Measurements from ENCODE around the gene SMURF1.

Gene SMURF1

GRCh38 chr7:99089914-99090629, 53.8 kb downstream of the SMURF1 start:
- Histone ChIP-seq H3K27me3 (replicated peaks; ENCODE audit: control insufficient read depth, insufficient read depth, low read length, poor library complexity, severe bottlenecking) (no peaks in the 10 kb centered on the region), H3K27ac (ENCODE audit: insufficient read depth, low read length, poor library complexity, severe bottlenecking) (no peak overlapping the region), H3K4me3 (ENCODE audit: insufficient read depth, low read depth, low read length, poor library complexity, severe bottlenecking) (no peak overlapping the region), H3K9me3 (ENCODE audit: control insufficient read depth, low read length) (no peaks in the 10 kb centered on the region), H3K4me1 (ENCODE audit: control insufficient read depth, insufficient read depth, low read length, poor library complexity, severe bottlenecking) (no peaks in the 10 kb centered on the region), H3K36me3 (ENCODE audit: control insufficient read depth, insufficient read depth, low read length) (no peaks in the 10 kb centered on the region)
- DNase-seq: no peak

GRCh38 chr7:99086944-99087343, 57.0 kb downstream of the SMURF1 start:
- no peak overlapping the region for H3K4me3 ChIP-seq (ENCODE audit: insufficient read depth, low read depth, low read length, poor library complexity, severe bottlenecking)
- H3K27me3 ChIP-seq (replicated peaks; ENCODE audit: control insufficient read depth, insufficient read depth, low read length, poor library complexity, severe bottlenecking): no peaks in the 10 kb centered on the region
- no peak for DNase-seq
- no peak overlapping the region for H3K27ac ChIP-seq (ENCODE audit: insufficient read depth, low read length, poor library complexity, severe bottlenecking)
- H3K9me3 ChIP-seq (ENCODE audit: control insufficient read depth, low read length): no peaks in the 10 kb centered on the region
- H3K4me1 ChIP-seq (ENCODE audit: control insufficient read depth, insufficient read depth, low read length, poor library complexity, severe bottlenecking): no peaks in the 10 kb centered on the region
- H3K36me3 ChIP-seq (ENCODE audit: control insufficient read depth, insufficient read depth, low read length): no peaks in the 10 kb centered on the region

GRCh38 chr7:99086532-99086931, 57.4 kb downstream of the SMURF1 start:
- Histone ChIP-seq H3K27ac (ENCODE audit: insufficient read depth, low read length, poor library complexity, severe bottlenecking) (no peak overlapping the region), H3K4me3 (ENCODE audit: insufficient read depth, low read depth, low read length, poor library complexity, severe bottlenecking) (no peak overlapping the region), H3K9me3 (ENCODE audit: control insufficient read depth, low read length) (no peaks in the 10 kb centered on the region), H3K4me1 (ENCODE audit: control insufficient read depth, insufficient read depth, low read length, poor library complexity, severe bottlenecking) (no peaks in the 10 kb centered on the region), H3K27me3 (replicated peaks; ENCODE audit: control insufficient read depth, insufficient read depth, low read length, poor library complexity, severe bottlenecking) (no peaks in the 10 kb centered on the region), H3K36me3 (ENCODE audit: control insufficient read depth, insufficient read depth, low read length) (no peaks in the 10 kb centered on the region)
- DNase-seq: no peak

- Histone ChIP-seq H3K4me1 (ENCODE audit: control insufficient read depth, insufficient read depth, low read length, poor library complexity, severe bottlenecking) (no peaks in the 10 kb centered on the region), H3K36me3 (ENCODE audit: control insufficient read depth, insufficient read depth, low read length) (no peaks in the 10 kb centered on the region), H3K9me3 (ENCODE audit: control insufficient read depth, low read length) (no peaks in the 10 kb centered on the region), H3K4me3 (ENCODE audit: insufficient read depth, low read depth, low read length, poor library complexity, severe bottlenecking) (no peak overlapping the region), H3K27me3 (replicated peaks; ENCODE audit: control insufficient read depth, insufficient read depth, low read length, poor library complexity, severe bottlenecking) (no peaks in the 10 kb centered on the region), H3K27ac (ENCODE audit: insufficient read depth, low read length, poor library complexity, severe bottlenecking) (no peak overlapping the region)
- no peak for DNase-seq
Measured at GRCh38 chr7:99083733-99084132, 60.2 kb downstream of the SMURF1 start.

GRCh38 chr7:99083068-99083651, 60.7 kb downstream of the SMURF1 start:
- H3K27ac ChIP-seq (ENCODE audit: insufficient read depth, low read length, poor library complexity, severe bottlenecking): no peak overlapping the region
- H3K9me3 ChIP-seq (ENCODE audit: control insufficient read depth, low read length): no peaks in the 10 kb centered on the region
- no peak overlapping the region for H3K4me3 ChIP-seq (ENCODE audit: insufficient read depth, low read depth, low read length, poor library complexity, severe bottlenecking)
- no peaks in the 10 kb centered on the region for H3K27me3 ChIP-seq (replicated peaks; ENCODE audit: control insufficient read depth, insufficient read depth, low read length, poor library complexity, severe bottlenecking)
- no peaks in the 10 kb centered on the region for H3K4me1 ChIP-seq (ENCODE audit: control insufficient read depth, insufficient read depth, low read length, poor library complexity, severe bottlenecking)
- no peak for DNase-seq
- no peaks in the 10 kb centered on the region for H3K36me3 ChIP-seq (ENCODE audit: control insufficient read depth, insufficient read depth, low read length)

GRCh38 chr7:99080679-99081078, 63.2 kb downstream of the SMURF1 start:
- Histone ChIP-seq H3K27ac (ENCODE audit: insufficient read depth, low read length, poor library complexity, severe bottlenecking) (no peak overlapping the region), H3K4me1 (ENCODE audit: control insufficient read depth, insufficient read depth, low read length, poor library complexity, severe bottlenecking) (no peaks in the 10 kb centered on the region), H3K27me3 (replicated peaks; ENCODE audit: control insufficient read depth, insufficient read depth, low read length, poor library complexity, severe bottlenecking) (no peaks in the 10 kb centered on the region), H3K9me3 (ENCODE audit: control insufficient read depth, low read length) (no peaks in the 10 kb centered on the region), H3K36me3 (ENCODE audit: control insufficient read depth, insufficient read depth, low read length) (no peaks in the 10 kb centered on the region), H3K4me3 (ENCODE audit: insufficient read depth, low read depth, low read length, poor library complexity, severe bottlenecking) (no peak overlapping the region)
- DNase-seq: no peak

GRCh38 chr7:99079104-99079503, 64.8 kb downstream of the SMURF1 start:
- no peak overlapping the region for H3K4me3 ChIP-seq (ENCODE audit: insufficient read depth, low read depth, low read length, poor library complexity, severe bottlenecking)
- no peaks in the 10 kb centered on the region for H3K36me3 ChIP-seq (ENCODE audit: control insufficient read depth, insufficient read depth, low read length)
- no peak for DNase-seq
- no peaks in the 10 kb centered on the region for H3K27me3 ChIP-seq (replicated peaks; ENCODE audit: control insufficient read depth, insufficient read depth, low read length, poor library complexity, severe bottlenecking)
- no peak overlapping the region for H3K27ac ChIP-seq (ENCODE audit: insufficient read depth, low read length, poor library complexity, severe bottlenecking)
- H3K9me3 ChIP-seq (ENCODE audit: control insufficient read depth, low read length): no peaks in the 10 kb centered on the region
- H3K4me1 ChIP-seq (ENCODE audit: control insufficient read depth, insufficient read depth, low read length, poor library complexity, severe bottlenecking): no peaks in the 10 kb centered on the region

- DNase-seq: no peak
Measured at GRCh38 chr7:99078416-99078815, 65.5 kb downstream of the SMURF1 start.

GRCh38 chr7:99076615-99077014, 67.3 kb downstream of the SMURF1 start:
- DNase-seq: no peak
- H3K36me3 ChIP-seq (ENCODE audit: control insufficient read depth, insufficient read depth, low read length): no peaks in the 10 kb centered on the region
- H3K4me1 ChIP-seq (ENCODE audit: control insufficient read depth, insufficient read depth, low read length, poor library complexity, severe bottlenecking): no peaks in the 10 kb centered on the region
- no peak overlapping the region for H3K27ac ChIP-seq (ENCODE audit: insufficient read depth, low read length, poor library complexity, severe bottlenecking)
- H3K9me3 ChIP-seq (ENCODE audit: control insufficient read depth, low read length): no peaks in the 10 kb centered on the region
- H3K4me3 ChIP-seq (ENCODE audit: insufficient read depth, low read depth, low read length, poor library complexity, severe bottlenecking): no peak overlapping the region
- no peaks in the 10 kb centered on the region for H3K27me3 ChIP-seq (replicated peaks; ENCODE audit: control insufficient read depth, insufficient read depth, low read length, poor library complexity, severe bottlenecking)

More at GRCh38 chr7:99078416-99078815, 65.5 kb downstream of the SMURF1 start:
- no peaks in the 10 kb centered on the region for H3K9me3 ChIP-seq (ENCODE audit: control insufficient read depth, low read length)
- no peaks in the 10 kb centered on the region for H3K4me1 ChIP-seq (ENCODE audit: control insufficient read depth, insufficient read depth, low read length, poor library complexity, severe bottlenecking)
- H3K27ac ChIP-seq (ENCODE audit: insufficient read depth, low read length, poor library complexity, severe bottlenecking): no peak overlapping the region
- H3K27me3 ChIP-seq (replicated peaks; ENCODE audit: control insufficient read depth, insufficient read depth, low read length, poor library complexity, severe bottlenecking): no peaks in the 10 kb centered on the region
- H3K36me3 ChIP-seq (ENCODE audit: control insufficient read depth, insufficient read depth, low read length): no peaks in the 10 kb centered on the region
- H3K4me3 ChIP-seq (ENCODE audit: insufficient read depth, low read depth, low read length, poor library complexity, severe bottlenecking): no peak overlapping the region

- Histone ChIP-seq H3K9me3 (ENCODE audit: control insufficient read depth, low read length) (no peaks in the 10 kb centered on the region), H3K27me3 (replicated peaks; ENCODE audit: control insufficient read depth, insufficient read depth, low read length, poor library complexity, severe bottlenecking) (no peaks in the 10 kb centered on the region), H3K36me3 (ENCODE audit: control insufficient read depth, insufficient read depth, low read length) (no peaks in the 10 kb centered on the region), H3K27ac (ENCODE audit: insufficient read depth, low read length, poor library complexity, severe bottlenecking) (no peak overlapping the region), H3K4me3 (ENCODE audit: insufficient read depth, low read depth, low read length, poor library complexity, severe bottlenecking) (no peak overlapping the region), H3K4me1 (ENCODE audit: control insufficient read depth, insufficient read depth, low read length, poor library complexity, severe bottlenecking) (no peaks in the 10 kb centered on the region)
- no peak for DNase-seq
Measured at GRCh38 chr7:99073839-99074446, 70.0 kb downstream of the SMURF1 start.
